ENCODE data around the gene C15orf39.
"Not testable (repeated sequence)": the region's sequence is repeated elsewhere in the genome, so short reads cannot be mapped to it uniquely, and the experiment has no call there.

The C15orf39 gene

DNA sequence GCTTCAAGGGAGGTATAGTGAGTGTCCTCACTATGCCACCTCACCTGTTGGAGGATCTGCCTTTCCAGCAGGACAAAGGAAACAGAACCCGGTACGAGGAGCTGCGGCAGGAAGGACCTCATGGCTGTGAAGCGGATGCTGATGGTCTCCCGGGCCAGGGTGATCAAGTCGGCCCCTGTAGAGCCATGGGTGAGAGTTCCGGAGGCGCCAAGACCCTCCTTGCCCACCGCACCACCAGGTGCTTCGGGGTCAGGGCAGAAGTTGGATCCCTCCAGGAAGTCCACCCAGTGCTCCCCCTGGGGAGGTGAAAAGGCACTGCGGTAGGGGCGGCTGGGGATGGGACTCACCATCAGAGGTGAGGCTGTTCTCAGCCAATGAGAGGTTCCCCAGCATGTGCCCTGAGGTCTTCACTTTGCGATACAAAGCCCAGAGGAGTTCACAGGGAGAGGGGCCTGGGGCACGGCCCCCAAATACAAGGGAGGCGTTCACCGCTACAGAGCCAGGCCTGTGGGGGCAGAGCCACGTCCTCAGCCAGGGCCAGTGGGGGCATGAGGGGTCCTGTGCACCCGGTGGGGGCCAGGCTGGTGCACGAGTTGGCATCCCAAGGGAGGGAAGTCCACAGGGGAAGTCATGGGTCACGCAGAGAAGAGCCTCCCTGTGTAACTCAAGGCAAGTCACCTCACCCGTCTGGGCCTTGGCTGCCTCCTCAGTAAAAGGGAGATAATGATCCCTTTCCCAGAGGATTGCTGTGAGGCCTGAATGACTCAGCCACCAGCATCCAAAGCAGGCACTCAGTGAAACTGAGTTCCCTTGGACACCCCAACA lies 27.7 kb downstream of the C15orf39 start:
- no peak for DNase-seq (ENCODE audit: low read depth in 4 of 4, low spot score in 1 of 4)

- no peak for DNase-seq (ENCODE audit: low read depth in 4 of 4, low spot score in 1 of 4)
Observed at GRCh38 chr15:75230016-75230343, 28.3 kb downstream of the C15orf39 start.

DNA sequence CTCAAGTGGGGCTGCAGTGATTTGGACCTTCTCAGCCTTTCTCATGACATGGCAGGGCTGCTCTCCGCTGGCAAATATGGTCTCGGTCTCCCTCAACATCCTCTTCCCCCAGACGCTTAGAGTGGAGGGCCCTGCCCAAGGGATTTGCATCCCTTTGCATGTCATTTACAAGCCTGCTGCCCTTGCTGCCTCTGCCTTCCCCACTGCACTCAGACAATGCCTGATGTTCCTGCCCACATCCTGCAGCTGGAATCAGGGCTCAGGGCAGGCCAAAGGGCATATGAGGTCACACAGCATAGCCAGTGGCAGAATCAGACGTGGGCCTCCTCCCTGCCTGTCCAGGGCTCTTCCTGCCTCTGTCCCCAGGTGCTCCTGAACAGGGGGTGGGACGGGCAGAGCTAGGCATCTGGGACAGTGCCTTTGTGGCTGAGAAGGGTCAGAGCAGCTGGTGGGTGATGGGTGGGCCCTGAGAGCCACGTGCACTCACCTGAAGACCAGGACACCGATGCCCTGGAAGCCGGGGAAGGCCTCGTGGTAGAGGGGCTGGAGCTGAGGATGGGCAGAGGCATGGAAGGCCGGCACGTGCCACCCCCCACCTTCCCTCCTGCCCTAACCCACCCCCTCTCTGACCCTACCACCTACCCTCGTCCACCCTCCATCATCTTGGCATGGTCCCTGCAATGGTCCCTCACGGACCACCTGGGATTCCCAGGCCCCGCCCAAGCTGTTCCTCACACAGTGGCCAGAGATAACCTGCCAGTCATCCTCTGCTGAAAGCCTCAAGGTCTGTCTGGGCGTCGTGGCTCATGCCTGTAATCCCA lies 29.1 kb downstream of the C15orf39 start:
- no peak for DNase-seq (ENCODE audit: low read depth in 4 of 4, low spot score in 1 of 4)

DNA sequence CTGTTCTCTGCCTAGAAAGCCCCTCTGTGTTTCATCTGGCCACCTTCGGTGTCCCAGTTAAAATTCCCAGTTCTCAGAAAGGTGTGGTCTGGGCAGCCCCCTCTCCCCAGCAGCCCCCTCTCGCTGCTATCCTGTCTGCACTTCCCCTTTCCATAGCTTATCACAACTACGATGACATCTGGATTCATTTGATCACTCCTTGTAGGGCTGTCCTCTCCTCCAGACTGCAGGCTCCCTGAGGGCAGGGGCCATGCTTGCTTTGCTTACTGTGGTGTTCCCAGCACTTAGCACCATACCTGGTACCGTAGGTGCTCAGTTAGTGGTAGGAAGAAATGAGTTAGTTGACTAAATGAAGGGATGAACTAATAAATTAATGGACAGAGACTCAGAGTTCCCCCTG lies 30.2 kb downstream of the C15orf39 start:
- DNase-seq (ENCODE audit: low read depth in 4 of 4, low spot score in 1 of 4), result no peak

GRCh38 chr15:75232252-75232813 lies 30.7 kb downstream of the C15orf39 start:
- no peak for DNase-seq (ENCODE audit: low read depth in 4 of 4, low spot score in 1 of 4)

GRCh38 chr15:75232826-75233503 lies 31.3 kb downstream of the C15orf39 start:
- no peak for DNase-seq (ENCODE audit: low read depth in 4 of 4, low spot score in 1 of 4)

GRCh38 chr15:75233504-75234190 lies 32.0 kb downstream of the C15orf39 start:
- DNase-seq (ENCODE audit: low read depth in 4 of 4, low spot score in 1 of 4), result no peak

GRCh38 chr15:75234191-75234810 lies 32.6 kb downstream of the C15orf39 start:
- no peak for DNase-seq (ENCODE audit: low read depth in 4 of 4, low spot score in 1 of 4)

DNA sequence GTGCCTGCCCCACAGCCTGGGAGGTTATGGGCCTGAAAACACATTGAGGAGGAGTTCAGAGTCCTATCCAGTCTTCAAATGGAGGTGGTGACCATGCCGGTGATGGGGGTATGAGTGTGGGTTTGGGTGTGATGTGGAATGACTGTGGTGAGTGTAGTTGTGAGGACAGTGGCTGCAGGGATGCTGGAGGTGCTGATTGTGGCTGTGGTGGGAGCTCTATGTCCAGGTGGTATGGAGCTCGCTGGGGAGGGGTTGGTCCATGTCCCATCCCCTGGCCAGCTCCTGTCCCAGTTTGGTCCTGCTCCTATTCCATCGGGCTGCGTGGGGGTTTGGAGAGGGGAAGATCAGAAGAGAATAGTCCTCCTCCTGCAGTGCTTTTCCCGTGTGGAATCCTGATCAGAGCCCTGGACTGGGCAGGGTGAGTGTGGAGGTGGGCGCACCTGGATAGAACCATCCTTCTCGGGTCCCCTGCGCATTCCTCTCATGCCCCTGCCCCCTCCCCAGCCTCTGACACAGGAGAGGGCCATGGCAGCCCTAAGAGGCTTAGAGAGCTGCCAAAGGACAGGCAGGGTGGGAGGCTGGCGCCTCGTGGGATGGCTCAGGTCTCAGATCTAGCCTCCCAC lies 33.5 kb downstream of the C15orf39 start:
- DNase-seq (ENCODE audit: low read depth in 4 of 4, low spot score in 1 of 4), result no peak

- DNase-seq (ENCODE audit: low read depth in 4 of 4, low spot score in 1 of 4), result no peak
Observed at GRCh38 chr15:75235760-75236729, 34.4 kb downstream of the C15orf39 start.

DNA sequence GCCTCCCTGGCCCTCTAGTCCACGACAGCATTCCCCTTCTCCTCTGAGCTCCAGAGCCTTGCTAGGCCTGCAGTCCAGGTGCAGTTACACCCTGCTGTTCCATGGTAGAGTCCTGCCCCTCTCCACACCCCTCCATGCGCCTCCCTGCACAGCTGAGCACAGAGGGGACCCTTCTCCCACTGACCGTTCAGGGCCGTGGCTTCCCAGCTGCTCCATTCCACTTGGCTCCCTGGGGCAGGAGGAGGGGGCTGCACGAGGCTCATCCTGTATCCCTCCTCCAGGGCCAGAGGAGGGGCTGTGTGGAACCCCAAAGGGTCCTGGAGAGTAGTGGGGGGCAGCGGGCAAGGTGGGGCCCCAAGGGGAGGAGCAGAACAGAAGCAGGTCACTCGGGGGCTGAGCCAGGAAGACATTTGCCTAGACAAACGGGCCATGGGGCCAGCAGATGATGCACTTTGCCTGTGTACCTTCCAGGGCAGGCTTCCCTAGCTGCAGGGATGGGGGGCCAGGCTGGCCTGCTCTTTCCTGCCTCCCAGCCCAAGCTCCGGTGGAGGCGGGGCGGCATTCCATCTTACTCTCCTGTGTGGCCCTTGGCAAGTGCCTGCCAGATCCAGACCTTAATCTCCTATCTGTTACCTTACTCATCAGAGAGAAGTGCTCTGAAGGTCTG lies 35.8 kb downstream of the C15orf39 start:
- DNase-seq (ENCODE audit: low read depth in 4 of 4, low spot score in 1 of 4), result no peak

- DNase-seq (ENCODE audit: low read depth in 4 of 4, low spot score in 1 of 4), result no peak
Observed at GRCh38 chr15:75238150-75238549, 36.5 kb downstream of the C15orf39 start.

GRCh38 chr15:75245741-75246140 lies 44.1 kb downstream of the C15orf39 start:
- not testable (repeated sequence) for DNase-seq (ENCODE audit: low read depth in 4 of 4, low spot score in 1 of 4)

- DNase-seq (ENCODE audit: low read depth in 4 of 4, low spot score in 1 of 4), result not testable (repeated sequence)
Observed at GRCh38 chr15:75248991-75249390, 47.3 kb downstream of the C15orf39 start.

DNA sequence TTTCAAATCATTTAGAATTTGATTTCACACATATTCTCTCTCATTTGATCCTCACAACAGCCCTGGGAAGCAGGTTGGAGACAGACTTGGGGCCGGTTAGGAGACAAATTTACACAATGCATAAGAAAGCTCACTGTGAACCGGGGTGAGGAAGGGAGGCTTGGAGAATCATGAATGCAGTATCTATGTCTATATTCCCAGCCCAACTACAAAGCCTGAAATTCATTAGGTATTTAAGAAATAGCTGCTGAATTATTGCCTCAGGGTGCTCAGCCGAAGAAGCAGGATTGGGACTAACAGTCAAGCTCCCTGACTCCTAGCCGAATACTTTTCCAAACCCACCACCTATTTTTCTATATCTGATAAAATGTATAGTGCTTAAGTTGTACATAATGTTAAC lies 48.0 kb downstream of the C15orf39 start:
- DNase-seq (ENCODE audit: low read depth in 4 of 4, low spot score in 1 of 4), result no peak

DNA sequence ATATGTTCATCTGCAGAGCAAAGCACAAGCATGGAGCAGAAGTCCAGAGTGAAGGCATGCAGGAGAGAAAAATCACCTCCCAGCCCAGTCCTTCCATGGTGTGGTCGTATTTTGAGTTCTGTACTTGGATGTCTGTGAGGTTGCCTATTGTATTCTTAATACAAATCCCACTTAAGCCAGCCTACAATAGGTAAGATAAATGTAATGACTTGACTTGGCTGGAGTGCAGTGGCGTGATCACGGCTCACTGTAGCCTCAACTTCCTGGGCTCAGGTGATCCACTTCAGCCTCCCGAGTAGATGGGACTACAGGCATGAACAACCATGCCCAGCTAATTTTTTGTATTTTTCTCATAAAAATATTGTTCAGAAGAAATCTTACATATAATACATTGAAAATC lies 49.7 kb downstream of the C15orf39 start:
- not testable (repeated sequence) for DNase-seq (ENCODE audit: low read depth in 4 of 4, low spot score in 1 of 4)

- not testable (repeated sequence) for DNase-seq (ENCODE audit: low read depth in 4 of 4, low spot score in 1 of 4)
Observed at GRCh38 chr15:75252285-75252684, 50.6 kb downstream of the C15orf39 start.

GRCh38 chr15:75258034-75258433 lies 56.4 kb downstream of the C15orf39 start, which contains the start of gene GOLGA6C:
Gene GOLGA6C, plus strand, starts transcription at chr15:75258334. Its CDS starts 265 bp downstream, at chr15:75258599.
- not testable (repeated sequence) for DNase-seq (ENCODE audit: low read depth in 4 of 4, low spot score in 1 of 4)

All from stimulated activated CD4-positive, alpha-beta T cell treated with anti-CD3 and anti-CD28 coated beads, Interleukin-1b, Interleukin-23, amount 100 ng/mL, for 24 hours (primary cell).